ENCODE measurements around the gene ACVR2A. TPM values are rescaled to one million over a fixed set of nuclear protein-coding genes. Genes with fewer than 3 reads are reported as not detected.

Gene ACVR2A
- total RNA-seq, 1 experiment from 2014 or later: 13.4 TPM

DNA sequence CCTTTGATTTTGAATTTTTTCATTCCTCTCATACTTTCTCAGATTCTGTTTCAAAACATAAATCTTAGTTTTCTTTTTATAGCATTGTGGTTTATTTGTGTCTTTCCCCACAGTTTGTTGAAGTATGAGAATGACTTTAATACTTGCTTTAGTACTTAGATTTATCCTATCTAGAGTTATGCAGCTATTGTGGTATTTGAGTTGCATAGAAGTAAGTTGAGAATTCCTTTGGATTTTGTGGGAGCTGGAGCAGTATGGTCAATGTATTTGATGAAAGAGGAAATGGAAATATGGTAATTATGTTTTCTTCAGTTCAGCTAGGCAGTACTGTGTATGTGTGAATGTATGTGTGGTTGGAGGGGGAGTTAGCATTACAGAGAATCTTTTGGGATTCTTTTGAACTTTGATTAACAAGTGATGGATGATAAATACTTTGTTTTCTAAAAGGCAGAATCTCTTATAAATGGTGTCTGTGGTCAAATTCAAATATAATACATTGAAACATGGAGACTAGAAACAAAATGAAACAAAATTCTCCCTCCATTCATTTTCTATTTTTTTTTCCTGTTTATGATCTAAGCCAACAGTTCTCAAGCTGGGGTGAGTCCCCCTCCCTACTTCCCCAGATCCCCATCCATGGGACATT is 3.0 kb downstream of the ACVR2A start:
- Histone ChIP-seq H3K9ac (ENCODE audit: extremely low read depth, insufficient read length, low read length) (no peak overlapping the region), H3K23ac (ENCODE audit: insufficient read length, low read depth, low read length) (no peak overlapping the region), H3K79me2 (ENCODE audit: insufficient read depth, low read length) (peaks cover 20% of the 10 kb centered on the region; the same call in 1 of the 2 replicates), H3K79me1 (ENCODE audit: insufficient read depth, low read depth, low read length, poor library complexity, severe bottlenecking) (peaks cover 2% of the 10 kb centered on the region), H3K4ac (ENCODE audit: low read depth, low read length) (no peak overlapping the region), H4K20me1 (ENCODE audit: control insufficient read depth, insufficient read depth, insufficient read length) (no peaks in the 10 kb centered on the region), H3K4me2 (ENCODE audit: insufficient read depth, insufficient read length, low read length) (no peak overlapping the region), H2BK12ac (ENCODE audit: insufficient read length, low read depth, low read length) (no peak overlapping the region), H4K5ac (ENCODE audit: insufficient read length, low read depth, low read length) (no peak overlapping the region), H3K14ac (ENCODE audit: insufficient read depth, low read length) (no peak overlapping the region), H2BK120ac (ENCODE audit: low read depth, low read length, poor library complexity, severe bottlenecking) (no peak overlapping the region), H3K23me2 (ENCODE audit: insufficient read length, low read depth, low read length, poor library complexity, severe bottlenecking) (peaks cover 6% of the 10 kb centered on the region), H2BK20ac (ENCODE audit: low read depth, low read length, poor library complexity, severe bottlenecking) (no peak overlapping the region), H3K56ac (ENCODE audit: insufficient read length, low read depth, low read length) (no peak overlapping the region), H4K8ac (replicated peaks; ENCODE audit: insufficient read length, low read depth, low read length) (no peak overlapping the region), H3T11ph (ENCODE audit: low read length) (no peak overlapping the region), H2BK5ac (ENCODE audit: insufficient read length, low read length) (no peak overlapping the region), H3K27me3 (ENCODE audit: insufficient read depth, low read length) (no peaks in the 10 kb centered on the region), H3K4me1 (ENCODE audit: insufficient read depth, low read length) (peaks cover 5% of the 10 kb centered on the region; the same call in 1 of the 2 replicates), H3K27ac (ENCODE audit: insufficient read length, low read depth, low read length) (no peak overlapping the region), H2AK5ac (ENCODE audit: insufficient read length, low read length) (no peak overlapping the region), H2BK15ac (ENCODE audit: low read depth, low read length) (no peak overlapping the region), H3K18ac (ENCODE audit: insufficient read length, low read depth, low read length) (no peak overlapping the region), H2AFZ (ENCODE audit: low read length) (no peak overlapping the region), H4K91ac (ENCODE audit: insufficient read length, low read depth, low read length) (no peak overlapping the region), H3K9me3 (ENCODE audit: control insufficient read depth, low read depth, low read length) (no peaks in the 10 kb centered on the region)
- no peaks in the 10 kb centered on the region for H3K27me3 Mint-ChIP-seq (ENCODE audit: low read depth)
- no peak for TF ChIP-seq CTCF (conservative IDR thresholded peaks at IDR 0.05)
- no peaks in the 10 kb centered on the region; a peak in 1 of 7 replicates for H3K36me3 Mint-ChIP-seq (ENCODE audit: insufficient read depth in 1 of 3, low read depth in 3 of 3)
- H3K9me3 Mint-ChIP-seq: no peaks in the 10 kb centered on the region
- no peak overlapping the region for H3K4me3 Mint-ChIP-seq
- no peak overlapping the region for H3K27ac Mint-ChIP-seq
- DNase-seq: no peak
- peaks cover 37 to 38% of the 10 kb centered on the region in 2 experiments for H3K4me1 Mint-ChIP-seq

All from H9 (cell line).